Panc1 (cell line): Measurements from ENCODE around the gene AGBL4. TPM values are rescaled to one million over a fixed set of nuclear protein-coding genes. Genes with fewer than 3 reads are reported as not detected.

Experiments used
- ATAC-seq: fragments of 200-7000 bp; cut with Tn5 transposase; 2 replicates; pipeline ENCODE4 v1.9.1; 2020; ENCODE audit warnings: mild to moderate bottlenecking, moderate library complexity
- BruUV-seq: library from RNA; stranded (reverse); fragments of 400-500 nt; replicated peaks from 2 replicates; lab custom pipeline; 2021; lab: Mats Ljungman, UMichigan
- CTCF ChIA-PET: fragments of 300-600 bp; sonication (Branson Sonifier 250); formaldehyde crosslinking; loops from one replicate; lab custom pipeline; 2022; ENCODE audit warnings: antibody characterized with exemption; lab: Charles Lee
- POLR2A ChIA-PET: fragments of 300-600 bp; sonication (Branson Sonifier 250); formaldehyde crosslinking; loops from one replicate; lab custom pipeline; 2022; ENCODE audit warnings: antibody characterized with exemption; lab: Charles Lee
- DNase-seq: peaks from one replicate; pipeline ENCODE4 v3.0.0-alpha.2; 2010; ENCODE audit warnings: low read depth, low spot score
- H3K27ac ChIP-seq: 2 replicates; pipeline ENCODE4 v1.5.1; 2011; ENCODE audit warnings: mild to moderate bottlenecking, low read length, inconsistent platforms
- H3K27me3 ChIP-seq: fragments of 200-500 bp; sonication (Bioruptor generic); 2 replicates; pipeline ENCODE4 v1.6.0; 2014; ENCODE audit warnings: low read length, inconsistent platforms; ENCODE audit not compliant: control insufficient read depth, insufficient read depth
- H3K36me3 ChIP-seq: fragments of 200-500 bp; sonication (Bioruptor generic); 2 replicates; pipeline ENCODE4 v1.5.1; 2014; ENCODE audit warnings: inconsistent platforms, mild to moderate bottlenecking, low read length, moderate library complexity; ENCODE audit not compliant: control insufficient read depth, insufficient read depth
- H3K4me1 ChIP-seq: 2 replicates; pipeline ENCODE4 v1.5.1; 2011; ENCODE audit warnings: inconsistent platforms, mild to moderate bottlenecking, low read length, moderate library complexity; ENCODE audit not compliant: control insufficient read depth, insufficient read depth
- H3K4me3 ChIP-seq, 2 experiments: 2 replicates each; pipeline ENCODE4 v1.5.1; 2011 to 2012; ENCODE audit warnings: low read depth in 2 of 2, low read length in 2 of 2, mild to moderate bottlenecking in 2 of 2, inconsistent platforms in 1 of 2, moderate library complexity in 1 of 2
- H3K9me3 ChIP-seq: fragments of 200-500 bp; sonication (Bioruptor generic); 2 replicates; pipeline ENCODE4 v1.5.1; 2014; ENCODE audit warnings: low read depth, mild to moderate bottlenecking, inconsistent platforms, low read length, moderate library complexity; ENCODE audit not compliant: control insufficient read depth, insufficient read depth
- POLR2AphosphoS5 ChIP-seq: IDR thresholded peaks from 2 replicates; pipeline ENCODE4 v1.6.1; 2012; ENCODE audit warnings: mild to moderate bottlenecking, low read depth, low read length, moderate library complexity
- SIN3A ChIP-seq: IDR thresholded peaks from 2 replicates; pipeline ENCODE4 v1.6.1; 2012; ENCODE audit warnings: low read depth, mild to moderate bottlenecking, low read length, moderate library complexity, borderline replicate concordance; ENCODE audit not compliant: insufficient read depth
- TCF7L2 ChIP-seq: IDR thresholded peaks from 2 replicates; pipeline ENCODE4 v1.6.1; 2011; ENCODE audit warnings: mild to moderate bottlenecking, low read depth, low read length, inconsistent platforms
- in situ Hi-C: cut with HindIII; loops from 2 replicates; pipeline ENCODE4 v1.10.0; 2016; ENCODE audit warnings: low sequenced_read_pairs, low pct_unique_long_range_greater_than_20kb
- intact Hi-C: fragments of 100-400 bp; cut with micrococcal nuclease; formaldehyde crosslinking; loops from one replicate; pipeline ENCODE4 v1.10.0; 2022; ENCODE audit not compliant: unreplicated experiment
- total RNA-seq: library from RNA; stranded (reverse); gene quantifications from one replicate; pipeline ENCODE4 v1.2.1, GENCODE V29; 2021; ENCODE audit not compliant: unreplicated experiment
- TF ChIP-seq, protein P1 (sequence below): fragments of 450-650 bp; IDR thresholded peaks from 2 replicates; pipeline ENCODE4 v1.5.1; 2017; ENCODE audit warnings: mild to moderate bottlenecking
- TF ChIP-seq, protein P2 (sequence below), 2 experiments: IDR thresholded peaks; 2 replicates each; pipeline ENCODE4 v1.6.1; 2011 to 2012; ENCODE audit warnings: low read depth in 2 of 2, control low read depth in 1 of 2, low read length in 1 of 2, mild to moderate bottlenecking in 1 of 2, moderate library complexity in 1 of 2; ENCODE audit not compliant: insufficient read depth in 1 of 2

The AGBL4 gene
- total RNA-seq, 1 experiment from 2014 or later = not detected

DNA sequence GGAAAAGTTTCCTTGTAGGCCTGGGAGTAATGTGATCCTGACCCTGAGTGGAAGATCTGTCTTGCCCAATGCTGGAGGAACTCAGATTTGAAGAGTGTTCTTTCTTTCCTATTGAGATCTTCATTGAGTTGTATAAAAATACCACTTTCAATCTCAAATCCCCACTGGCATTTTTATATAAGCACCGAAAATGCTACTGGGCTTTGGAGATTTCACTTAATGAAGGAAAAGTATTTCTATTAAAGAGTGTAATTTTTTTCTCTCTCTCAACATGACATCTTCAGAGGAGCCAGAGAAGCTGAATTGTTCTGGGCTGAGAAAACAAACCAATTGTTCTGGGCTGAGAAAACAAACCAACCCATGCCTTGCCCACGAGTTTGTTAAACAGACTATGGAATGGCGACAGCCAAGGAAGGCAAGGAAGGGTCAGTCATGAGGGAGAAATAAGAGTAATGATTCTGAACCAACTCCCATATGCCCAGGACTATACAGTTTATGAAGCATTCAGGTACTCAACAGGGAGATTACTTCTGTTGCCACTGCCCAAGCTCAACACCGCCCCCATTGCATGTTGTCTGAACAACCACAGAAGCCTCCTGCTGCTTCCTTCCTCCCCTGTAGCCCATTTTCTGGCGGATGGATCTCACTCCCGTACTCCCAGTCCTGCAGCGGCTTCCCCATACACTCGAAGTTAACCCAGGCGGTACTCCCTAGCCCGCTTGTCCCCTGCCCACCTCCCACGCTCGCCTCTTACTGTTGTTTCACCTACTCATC is 1350.2 kb downstream of the AGBL4 start:
- Histone ChIP-seq H3K36me3 (no peaks in the 10 kb centered on the region), H3K27me3 (peaks cover 3% of the 10 kb centered on the region; the same call in 1 of the 2 replicates), H3K4me3 (no peak overlapping the region), H3K27ac (no peak overlapping the region), H3K4me1 (no peaks in the 10 kb centered on the region), H3K9me3 (no peaks in the 10 kb centered on the region)
- CTCF ChIA-PET = no interaction called here
- POLR2A ChIA-PET = no interaction called here
- BruUV-seq = no TSS peak
- TF ChIP-seq POLR2AphosphoS5 = no peak
- TF ChIP-seq, protein P1, sequence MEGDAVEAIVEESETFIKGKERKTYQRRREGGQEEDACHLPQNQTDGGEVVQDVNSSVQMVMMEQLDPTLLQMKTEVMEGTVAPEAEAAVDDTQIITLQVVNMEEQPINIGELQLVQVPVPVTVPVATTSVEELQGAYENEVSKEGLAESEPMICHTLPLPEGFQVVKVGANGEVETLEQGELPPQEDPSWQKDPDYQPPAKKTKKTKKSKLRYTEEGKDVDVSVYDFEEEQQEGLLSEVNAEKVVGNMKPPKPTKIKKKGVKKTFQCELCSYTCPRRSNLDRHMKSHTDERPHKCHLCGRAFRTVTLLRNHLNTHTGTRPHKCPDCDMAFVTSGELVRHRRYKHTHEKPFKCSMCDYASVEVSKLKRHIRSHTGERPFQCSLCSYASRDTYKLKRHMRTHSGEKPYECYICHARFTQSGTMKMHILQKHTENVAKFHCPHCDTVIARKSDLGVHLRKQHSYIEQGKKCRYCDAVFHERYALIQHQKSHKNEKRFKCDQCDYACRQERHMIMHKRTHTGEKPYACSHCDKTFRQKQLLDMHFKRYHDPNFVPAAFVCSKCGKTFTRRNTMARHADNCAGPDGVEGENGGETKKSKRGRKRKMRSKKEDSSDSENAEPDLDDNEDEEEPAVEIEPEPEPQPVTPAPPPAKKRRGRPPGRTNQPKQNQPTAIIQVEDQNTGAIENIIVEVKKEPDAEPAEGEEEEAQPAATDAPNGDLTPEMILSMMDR = peak; percentile 25; the same call in 1 of the 2 replicates
- TF ChIP-seq, protein P2, sequence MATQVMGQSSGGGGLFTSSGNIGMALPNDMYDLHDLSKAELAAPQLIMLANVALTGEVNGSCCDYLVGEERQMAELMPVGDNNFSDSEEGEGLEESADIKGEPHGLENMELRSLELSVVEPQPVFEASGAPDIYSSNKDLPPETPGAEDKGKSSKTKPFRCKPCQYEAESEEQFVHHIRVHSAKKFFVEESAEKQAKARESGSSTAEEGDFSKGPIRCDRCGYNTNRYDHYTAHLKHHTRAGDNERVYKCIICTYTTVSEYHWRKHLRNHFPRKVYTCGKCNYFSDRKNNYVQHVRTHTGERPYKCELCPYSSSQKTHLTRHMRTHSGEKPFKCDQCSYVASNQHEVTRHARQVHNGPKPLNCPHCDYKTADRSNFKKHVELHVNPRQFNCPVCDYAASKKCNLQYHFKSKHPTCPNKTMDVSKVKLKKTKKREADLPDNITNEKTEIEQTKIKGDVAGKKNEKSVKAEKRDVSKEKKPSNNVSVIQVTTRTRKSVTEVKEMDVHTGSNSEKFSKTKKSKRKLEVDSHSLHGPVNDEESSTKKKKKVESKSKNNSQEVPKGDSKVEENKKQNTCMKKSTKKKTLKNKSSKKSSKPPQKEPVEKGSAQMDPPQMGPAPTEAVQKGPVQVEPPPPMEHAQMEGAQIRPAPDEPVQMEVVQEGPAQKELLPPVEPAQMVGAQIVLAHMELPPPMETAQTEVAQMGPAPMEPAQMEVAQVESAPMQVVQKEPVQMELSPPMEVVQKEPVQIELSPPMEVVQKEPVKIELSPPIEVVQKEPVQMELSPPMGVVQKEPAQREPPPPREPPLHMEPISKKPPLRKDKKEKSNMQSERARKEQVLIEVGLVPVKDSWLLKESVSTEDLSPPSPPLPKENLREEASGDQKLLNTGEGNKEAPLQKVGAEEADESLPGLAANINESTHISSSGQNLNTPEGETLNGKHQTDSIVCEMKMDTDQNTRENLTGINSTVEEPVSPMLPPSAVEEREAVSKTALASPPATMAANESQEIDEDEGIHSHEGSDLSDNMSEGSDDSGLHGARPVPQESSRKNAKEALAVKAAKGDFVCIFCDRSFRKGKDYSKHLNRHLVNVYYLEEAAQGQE (IDR thresholded peaks at IDR 0.05; ENCODE audit: insufficient read depth in 1 of 2, low read depth in 2 of 2, low read length in 1 of 2) = no peak
- intact Hi-C loops = no loop called here
- in situ Hi-C loops = no loop called here
- no peak for ATAC-seq
- no peak for DNase-seq

DNA sequence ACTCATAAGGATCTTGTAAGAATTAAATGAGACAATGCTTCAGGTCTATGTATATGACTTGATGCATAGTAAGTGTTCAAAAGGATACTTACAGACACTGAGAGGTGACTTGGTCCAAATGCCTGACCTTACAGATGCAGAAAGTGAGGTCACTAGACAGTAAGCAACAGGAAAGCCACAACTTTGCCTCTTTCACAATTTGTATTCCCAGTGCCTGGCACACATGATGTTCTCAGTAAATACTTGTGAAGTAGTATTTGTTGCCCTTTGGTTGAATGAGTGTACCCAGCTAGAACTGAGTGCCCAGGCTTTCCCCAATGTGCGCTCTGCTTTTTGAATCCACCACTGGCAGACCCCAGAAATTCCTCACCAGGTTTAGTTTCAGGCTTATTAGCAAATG is 1352.2 kb downstream of the AGBL4 start:
- intact Hi-C loops = no loop called here
- Histone ChIP-seq H3K27ac (no peak overlapping the region), H3K27me3 (peaks cover 3% of the 10 kb centered on the region; the same call in 1 of the 2 replicates), H3K9me3 (no peaks in the 10 kb centered on the region), H3K4me1 (no peaks in the 10 kb centered on the region), H3K36me3 (no peaks in the 10 kb centered on the region), H3K4me3 (no peak overlapping the region)
- no TSS peak for BruUV-seq
- TF ChIP-seq TCF7L2 (no peak), SIN3A (no peak), POLR2AphosphoS5 (no peak)
- TF ChIP-seq, protein P2 (IDR thresholded peaks at IDR 0.05; ENCODE audit: insufficient read depth in 1 of 2, low read depth in 2 of 2, low read length in 1 of 2) = no peak
- TF ChIP-seq, protein P1 = no peak
- ChIA-PET CTCF (no interaction called here), POLR2A (no interaction called here)
- in situ Hi-C loops = no loop called here
- DNase-seq (no peak), ATAC-seq (no peak)
